AG09309 (cell line): Measurements from ENCODE around the gene GPC3.

ENCODE experiments used
- DNase-seq: peaks from one replicate; pipeline ENCODE4 v3.0.0-alpha.2; 2010; ENCODE audit warnings: low read depth
- H3K4me3 ChIP-seq: 2 replicates; pipeline ENCODE4 v1.5.1; 2011; ENCODE audit warnings: mild to moderate bottlenecking, low read depth, low read length, moderate library complexity; ENCODE audit not compliant: control insufficient read depth
- CTCF ChIP-seq: IDR thresholded peaks from 2 replicates; pipeline ENCODE4 v1.5.1; 2011; ENCODE audit warnings: mild to moderate bottlenecking, low read depth, low read length, inconsistent platforms; ENCODE audit not compliant: insufficient read depth, control insufficient read depth; ENCODE audit errors: missing control alignments

The GPC3 gene

GRCh38 chrX:133600536-133600935 is 384.9 kb downstream of the GPC3 start:
- TF ChIP-seq CTCF = no peak
- DNase-seq = no peak
- H3K4me3 ChIP-seq = no peak overlapping the region

- TF ChIP-seq CTCF = no peak
- DNase-seq = no peak
- H3K4me3 ChIP-seq = no peak overlapping the region
Measured at GRCh38 chrX:133598601-133599335, 386.6 kb downstream of the GPC3 start.

- DNase-seq = no peak
- TF ChIP-seq CTCF = no peak
- H3K4me3 ChIP-seq = no peak overlapping the region
Measured at GRCh38 chrX:133594156-133594555, 391.2 kb downstream of the GPC3 start.

GRCh38 chrX:133593531-133593930 is 391.9 kb downstream of the GPC3 start:
- no peak for TF ChIP-seq CTCF
- no peak for DNase-seq
- H3K4me3 ChIP-seq = no peak overlapping the region

GRCh38 chrX:133590703-133591505 is 394.5 kb downstream of the GPC3 start:
- no peak for DNase-seq
- no peak for TF ChIP-seq CTCF
- no peak overlapping the region for H3K4me3 ChIP-seq

GRCh38 chrX:133588827-133589226 is 396.6 kb downstream of the GPC3 start:
- no peak overlapping the region for H3K4me3 ChIP-seq
- no peak for DNase-seq
- TF ChIP-seq CTCF = no peak
